ENCODE data around the gene TRAPPC1. TPM values are rescaled to one million over a fixed set of nuclear protein-coding genes. Genes with fewer than 3 reads are reported as not detected.

Gene TRAPPC1
- total and polyA plus RNA-seq, 2 of the 8 experiments (the other 6 are each of a cell fraction or from before 2014, with no cell fraction given) = 114 to 170 TPM

DNA sequence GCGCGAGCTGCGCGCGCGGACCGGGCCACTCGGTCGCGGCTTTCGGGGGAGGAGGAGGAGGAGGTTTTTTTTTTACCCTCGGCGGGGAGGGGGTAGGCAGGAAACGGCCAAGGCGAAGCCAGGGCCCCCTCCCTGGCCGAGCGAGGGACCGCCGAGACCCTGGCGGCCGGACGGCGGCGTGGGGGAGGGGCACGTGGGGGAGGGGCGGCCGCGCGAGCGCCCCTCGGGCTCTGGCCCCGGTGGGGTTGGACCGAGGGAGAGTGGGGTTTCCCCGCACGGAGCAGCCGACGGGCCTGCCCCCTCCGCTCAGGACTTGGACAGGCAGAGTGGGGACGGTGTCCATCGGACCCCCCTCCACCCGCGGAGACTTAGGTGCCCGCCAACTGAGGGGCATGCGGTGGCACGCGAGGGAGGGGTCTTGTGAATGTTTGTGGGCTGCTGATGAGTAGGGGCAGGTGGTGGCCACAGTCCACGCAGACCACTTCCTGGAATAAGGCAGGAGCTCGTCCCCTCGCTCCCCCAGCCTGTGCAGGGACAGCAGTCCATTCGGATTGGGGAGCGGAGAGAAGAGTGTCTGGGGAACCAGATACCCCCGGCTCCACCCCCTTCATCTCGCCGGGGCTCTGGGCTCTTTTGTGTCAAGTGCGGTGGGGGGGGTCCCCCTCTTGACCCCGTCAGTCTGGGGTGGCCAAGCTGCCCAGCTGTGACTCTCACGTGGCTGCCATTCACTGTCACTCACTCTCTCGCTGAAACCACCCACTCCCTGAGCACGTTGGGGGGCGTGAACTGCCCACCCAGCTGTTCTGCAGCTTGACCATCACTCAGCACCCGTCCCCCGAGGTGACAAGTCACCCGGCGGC lies 46.1 kb downstream of the TRAPPC1 start (continued):
- TF ChIP-seq RFX5 (IDR thresholded peaks at IDR 0.05; ENCODE audit: borderline replicate concordance, low read depth, low read length) (no peak), HDAC2 (IDR thresholded peaks at IDR 0.05; ENCODE audit: borderline replicate concordance in 1 of 2, low read depth in 2 of 2, low read length in 2 of 2) (0 out of 4 replicates have a peak, but pooled peaks of 1 of the 2 experiments have one; percentile 37), EGR1 (IDR thresholded peaks at IDR 0.05; ENCODE audit: borderline replicate concordance, low read depth, low read length) (no peak), SP1 (IDR thresholded peaks at IDR 0.05; ENCODE audit: low read depth, low read length) (no peak), PHF8 (conservative IDR thresholded peaks at IDR 0.05; ENCODE audit: low read depth, low read length) (peak; percentile 39; the same call in 1 of the 2 replicates), NRF1 (IDR thresholded peaks at IDR 0.05; ENCODE audit: low read depth, low read length) (no peak), POU5F1 (IDR thresholded peaks at IDR 0.05; ENCODE audit: low read depth, low read length) (no peak), HDAC6 (IDR thresholded peaks at IDR 0.05; ENCODE audit: low read depth, low read length) (no peak), KDM4A (IDR thresholded peaks at IDR 0.05; ENCODE audit: low read depth, low read length, severe bottlenecking) (peak; percentile 81), SP4 (IDR thresholded peaks at IDR 0.05; ENCODE audit: low read length) (no peak), CREB1 (IDR thresholded peaks at IDR 0.05) (no peak), YY1 (IDR thresholded peaks at IDR 0.05; ENCODE audit: low read depth, low read length) (no peak), ZNF274 (IDR thresholded peaks at IDR 0.05; ENCODE audit: borderline replicate concordance, extremely low read depth, low read length) (no peak), RBBP5 (IDR thresholded peaks at IDR 0.05; ENCODE audit: borderline replicate concordance, low read depth, low read length) (peak; percentile 44; the same call in 1 of the 2 replicates), SRF (IDR thresholded peaks at IDR 0.05; ENCODE audit: low read depth, low read length) (no peak), TBP (IDR thresholded peaks at IDR 0.05; ENCODE audit: low read depth, low read length) (no peak), CEBPB (IDR thresholded peaks at IDR 0.05; ENCODE audit: low read depth, low read length) (no peak), CHD1 (IDR thresholded peaks at IDR 0.05; ENCODE audit: low read depth, low read length) (no peak), SIX5 (IDR thresholded peaks at IDR 0.05; ENCODE audit: low read depth, low read length) (no peak), SIN3A (conservative IDR thresholded peaks at IDR 0.05 in 1 of 2, IDR thresholded peaks at IDR 0.05 in 1 of 2; ENCODE audit: low read depth in 1 of 2, low read length in 2 of 2) (peak; percentile 38 to 72; a peak in 2 of 4 replicates)
- TF ChIP-seq, protein P1, sequence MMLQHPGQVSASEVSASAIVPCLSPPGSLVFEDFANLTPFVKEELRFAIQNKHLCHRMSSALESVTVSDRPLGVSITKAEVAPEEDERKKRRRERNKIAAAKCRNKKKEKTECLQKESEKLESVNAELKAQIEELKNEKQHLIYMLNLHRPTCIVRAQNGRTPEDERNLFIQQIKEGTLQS (IDR thresholded peaks at IDR 0.05; ENCODE audit: insufficient read depth, low read depth, low read length) = no peak
- TF ChIP-seq, protein P2, sequence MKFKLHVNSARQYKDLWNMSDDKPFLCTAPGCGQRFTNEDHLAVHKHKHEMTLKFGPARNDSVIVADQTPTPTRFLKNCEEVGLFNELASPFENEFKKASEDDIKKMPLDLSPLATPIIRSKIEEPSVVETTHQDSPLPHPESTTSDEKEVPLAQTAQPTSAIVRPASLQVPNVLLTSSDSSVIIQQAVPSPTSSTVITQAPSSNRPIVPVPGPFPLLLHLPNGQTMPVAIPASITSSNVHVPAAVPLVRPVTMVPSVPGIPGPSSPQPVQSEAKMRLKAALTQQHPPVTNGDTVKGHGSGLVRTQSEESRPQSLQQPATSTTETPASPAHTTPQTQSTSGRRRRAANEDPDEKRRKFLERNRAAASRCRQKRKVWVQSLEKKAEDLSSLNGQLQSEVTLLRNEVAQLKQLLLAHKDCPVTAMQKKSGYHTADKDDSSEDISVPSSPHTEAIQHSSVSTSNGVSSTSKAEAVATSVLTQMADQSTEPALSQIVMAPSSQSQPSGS (IDR thresholded peaks at IDR 0.05; ENCODE audit: low read length) = no peak
